ENCODE measurements around the gene DERA. TPM values are rescaled to one million over a fixed set of nuclear protein-coding genes. Genes with fewer than 3 reads are reported as not detected.

Gene DERA
- total and polyA plus RNA-seq, 2 donors from 2014 or later = 40.2 to 59.5 TPM

- intact Hi-C loops (cut with DNase I) = no loop called here
- H3K4me1 ChIP-seq (ENCODE audit: control insufficient read depth in 2 of 3, insufficient read depth in 2 of 3, low read depth in 1 of 3, low read length in 3 of 3) = peaks cover 6 to 23% (median 17%) of the 10 kb centered on the region in 3 donors
- no peak for FAIRE-seq
Observed at GRCh38 chr12:15982071-15982470, 70.9 kb downstream of the DERA start.

GRCh38 chr12:15982471-15982870 lies 71.3 kb downstream of the DERA start:
- peaks cover 0 to 4% (median 0%) of the 10 kb centered on the region in 3 donors for H3K36me3 ChIP-seq (ENCODE audit: control insufficient read depth in 2 of 3, insufficient read depth in 3 of 3, low read length in 3 of 3)
- FAIRE-seq (peak; percentile 45), DNase-seq (peak in 2 of 5 donors; percentile 30 to 42)
- H3K4me1 ChIP-seq (ENCODE audit: control insufficient read depth in 2 of 3, insufficient read depth in 2 of 3, low read depth in 1 of 3, low read length in 3 of 3) = peaks cover 6 to 23% (median 17%) of the 10 kb centered on the region in 3 donors
- H3K27ac ChIP-seq (ENCODE audit: low read depth in 2 of 2, low read length in 2 of 2) = no peak overlapping the region
- peak; percentile 57 for TF ChIP-seq CTCF (IDR thresholded peaks at IDR 0.05; ENCODE audit: borderline replicate concordance, extremely low read depth, insufficient read depth)
- H3K4me3 ChIP-seq (ENCODE audit: low read length in 3 of 3) = no peak overlapping the region
- no peaks in the 10 kb centered on the region for H3K27me3 ChIP-seq (ENCODE audit: control insufficient read depth, insufficient read depth, low read length)
- H3K9me3 ChIP-seq (ENCODE audit: control insufficient read depth in 2 of 3, insufficient read depth in 1 of 3, low read length in 3 of 3) = no peaks in the 10 kb centered on the region
- H3K9ac ChIP-seq (ENCODE audit: low read length in 3 of 3) = no peak overlapping the region
- intact Hi-C loops (cut with DNase I) = no loop called here

More at GRCh38 chr12:15982071-15982470, 70.9 kb downstream of the DERA start:
- Histone ChIP-seq H3K27me3 (ENCODE audit: control insufficient read depth, insufficient read depth, low read length) (no peaks in the 10 kb centered on the region), H3K27ac (ENCODE audit: low read depth in 2 of 2, low read length in 2 of 2) (no peak overlapping the region), H3K4me3 (ENCODE audit: low read length in 3 of 3) (no peak overlapping the region), H3K9me3 (ENCODE audit: control insufficient read depth in 2 of 3, insufficient read depth in 1 of 3, low read length in 3 of 3) (no peaks in the 10 kb centered on the region), H3K36me3 (ENCODE audit: control insufficient read depth in 2 of 3, insufficient read depth in 3 of 3, low read length in 3 of 3) (peaks cover 0 to 4% (median 3%) of the 10 kb centered on the region in 3 donors), H3K9ac (ENCODE audit: low read length in 3 of 3) (no peak overlapping the region)
- no peak for DNase-seq
- no peak for TF ChIP-seq CTCF (IDR thresholded peaks at IDR 0.05; ENCODE audit: borderline replicate concordance, extremely low read depth, insufficient read depth)

DNA sequence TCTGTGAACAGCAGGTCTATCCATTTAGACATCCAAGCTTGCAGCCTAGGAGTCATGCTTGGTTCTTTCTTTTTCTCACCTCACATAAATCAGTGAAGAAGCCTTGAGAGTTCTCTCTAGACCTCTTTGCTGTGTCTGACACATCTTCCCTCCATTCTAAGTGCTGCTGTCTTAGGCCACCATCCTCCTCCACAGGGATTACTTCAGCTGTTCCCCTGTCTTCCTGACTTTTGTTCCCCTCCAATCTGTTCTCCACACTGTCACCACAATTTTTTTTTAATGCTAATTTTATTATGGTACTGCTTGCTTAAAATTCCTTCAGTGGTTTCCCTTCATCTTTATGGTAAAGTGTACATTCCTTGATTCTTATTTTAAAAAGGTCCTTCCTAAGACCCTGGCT lies 71.8 kb downstream of the DERA start:
- FAIRE-seq (no peak), DNase-seq (no peak)
- Histone ChIP-seq H3K27ac (ENCODE audit: low read depth in 2 of 2, low read length in 2 of 2) (no peak overlapping the region), H3K36me3 (ENCODE audit: control insufficient read depth in 2 of 3, insufficient read depth in 3 of 3, low read length in 3 of 3) (peaks cover 0 to 4% (median 0%) of the 10 kb centered on the region in 3 donors), H3K9ac (ENCODE audit: low read length in 3 of 3) (no peak overlapping the region), H3K4me3 (ENCODE audit: low read length in 3 of 3) (no peak overlapping the region), H3K4me1 (ENCODE audit: control insufficient read depth in 2 of 3, insufficient read depth in 2 of 3, low read depth in 1 of 3, low read length in 3 of 3) (peaks cover 6 to 23% (median 17%) of the 10 kb centered on the region in 3 donors), H3K9me3 (ENCODE audit: control insufficient read depth in 2 of 3, insufficient read depth in 1 of 3, low read length in 3 of 3) (no peaks in the 10 kb centered on the region), H3K27me3 (ENCODE audit: control insufficient read depth, insufficient read depth, low read length) (no peaks in the 10 kb centered on the region)
- intact Hi-C loops (cut with DNase I) = no loop called here
- TF ChIP-seq CTCF (IDR thresholded peaks at IDR 0.05; ENCODE audit: borderline replicate concordance, extremely low read depth, insufficient read depth) = no peak

All from kidney (tissue), 14 donors.